Endodermal cell (in vitro differentiated cells): ENCODE measurements around the gene SSTR5. TPM values are rescaled to one million over a fixed set of nuclear protein-coding genes. Genes with fewer than 3 reads are reported as not detected.

ENCODE experiments used
- DNase-seq: peaks from one replicate; pipeline ENCODE4 v3.0.0-alpha.2; 2017
- H3K27ac ChIP-seq: 2 replicates; pipeline ENCODE4 v1.5.1; 2013; ENCODE audit warnings: mild to moderate bottlenecking, low read depth, low read length, moderate library complexity
- H3K27me3 ChIP-seq: 2 replicates; pipeline ENCODE4 v1.6.1; 2013; ENCODE audit warnings: mild to moderate bottlenecking, low read length, moderate library complexity; ENCODE audit not compliant: insufficient read depth, control insufficient read depth, poor library complexity, severe bottlenecking
- H3K36me3 ChIP-seq: 2 replicates; pipeline ENCODE4 v1.7.0; 2013; ENCODE audit warnings: mild to moderate bottlenecking, low read length, moderate library complexity; ENCODE audit not compliant: control insufficient read depth, insufficient read depth
- H3K4me1 ChIP-seq: one replicate; pipeline ENCODE4 v1.7.0; 2013; ENCODE audit warnings: low read length; ENCODE audit not compliant: control insufficient read depth, insufficient read depth
- H3K4me3 ChIP-seq: 2 replicates; pipeline ENCODE4 v1.5.1; 2013; ENCODE audit warnings: mild to moderate bottlenecking, low read length, moderate library complexity
- H3K9ac ChIP-seq: 2 replicates; pipeline ENCODE4 v1.6.1; 2013; ENCODE audit warnings: mild to moderate bottlenecking, low read length, moderate library complexity; ENCODE audit not compliant: poor library complexity, severe bottlenecking; ENCODE audit errors: extremely low read depth
- H3K9me3 ChIP-seq: 2 replicates; pipeline ENCODE4 v1.6.1; 2013; ENCODE audit warnings: mild to moderate bottlenecking, low read length, moderate library complexity; ENCODE audit not compliant: control insufficient read depth
- H3K27ac Mint-ChIP-seq: 2 replicates; pipeline ENCODE4 v1.8.0; 2020; ENCODE audit warnings: mixed read lengths
- H3K27me3 Mint-ChIP-seq: 2 replicates; pipeline ENCODE4 v1.8.0; 2021; ENCODE audit warnings: mild to moderate bottlenecking, mixed read lengths; ENCODE audit not compliant: insufficient read depth
- H3K36me3 Mint-ChIP-seq: 2 replicates; pipeline ENCODE4 v1.8.0; 2020; ENCODE audit warnings: low read depth, mixed read lengths
- H3K4me1 Mint-ChIP-seq: 2 replicates; pipeline ENCODE4 v1.8.0; 2020; ENCODE audit warnings: mixed read lengths
- H3K4me3 Mint-ChIP-seq: 2 replicates; pipeline ENCODE4 v1.8.0; 2020; ENCODE audit warnings: mild to moderate bottlenecking, moderate library complexity, mixed read lengths
- H3K9me3 Mint-ChIP-seq: 2 replicates; pipeline ENCODE4 v1.8.0; 2020; ENCODE audit warnings: mild to moderate bottlenecking, mixed read lengths
- WGBS, 2 experiments: methylation state at CpG; one replicate each; pipeline versions ENCODE4 v1.1.5 to v1.1.7; 2013; ENCODE audit warnings: missing lambda C conversion rate in 2 of 2, mixed read lengths in 1 of 2; ENCODE audit not compliant: insufficient coverage in 1 of 2, insufficient read length in 1 of 2; 5-methylcytosine and 5-hydroxymethylcytosine counted together
- total RNA-seq, 2 donors: library from RNA; stranded (reverse); fragmentation: NEBNext Ultra II Directional in 1 of 2; extraction: Animal tissue kit (Norgen Biotek cat#: 25700) in 1 of 2; gene quantifications; 2 replicates in 1 of 2; 3 replicates in 1 of 2; pipeline ENCODE4 v1.2.1, GENCODE V29; 2021
- TF ChIP-seq, protein P1 (sequence below): fragments of 200-600 bp; sonication (generic); conservative IDR thresholded peaks from 2 replicates; pipeline ENCODE4 v1.5.0; 2021; ENCODE audit warnings: antibody characterized with exemption, mild to moderate bottlenecking

Gene SSTR5
- total RNA-seq, 2 donors from 2014 or later = 0.64 to 1.3 TPM

DNA sequence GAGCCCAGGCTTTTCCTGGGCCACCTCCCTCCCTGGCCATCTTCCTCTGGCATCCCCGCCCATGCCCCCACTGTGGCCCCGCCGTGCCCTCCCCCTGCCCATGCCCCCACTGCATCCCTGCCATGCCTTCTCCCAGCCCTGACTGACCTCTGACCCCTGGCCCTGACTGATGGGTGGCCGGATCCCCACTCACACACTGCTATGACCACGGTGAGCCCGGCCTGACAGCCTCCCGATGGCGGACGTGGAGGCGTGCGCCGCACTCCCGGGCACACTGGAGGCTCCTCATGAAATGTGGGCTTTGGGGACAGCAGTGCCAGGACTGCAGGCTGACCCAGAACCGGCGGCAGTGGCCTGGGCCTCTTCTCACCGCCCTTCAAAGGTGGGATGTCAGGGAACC, 34.1 kb downstream of the SSTR5 start:
- Mint-ChIP-seq H3K9me3 (no peaks in the 10 kb centered on the region), H3K4me1 (peaks cover 2% of the 10 kb centered on the region), H3K27ac (no peak overlapping the region), H3K36me3 (no peaks in the 10 kb centered on the region), H3K27me3 (peaks cover 20% of the 10 kb centered on the region), H3K4me3 (no peak overlapping the region)
- no peak for DNase-seq
- Histone ChIP-seq H3K9ac (no peak overlapping the region), H3K4me1 (peaks cover 4% of the 10 kb centered on the region), H3K4me3 (no peak overlapping the region), H3K27me3 (peaks cover 4% of the 10 kb centered on the region), H3K27ac (no peak overlapping the region), H3K9me3 (no peaks in the 10 kb centered on the region), H3K36me3 (no peaks in the 10 kb centered on the region)
- 92 to 94% methylated on average over 5 to 16 of the region's 16 CpGs for WGBS, 2 experiments
- TF ChIP-seq, protein P1, sequence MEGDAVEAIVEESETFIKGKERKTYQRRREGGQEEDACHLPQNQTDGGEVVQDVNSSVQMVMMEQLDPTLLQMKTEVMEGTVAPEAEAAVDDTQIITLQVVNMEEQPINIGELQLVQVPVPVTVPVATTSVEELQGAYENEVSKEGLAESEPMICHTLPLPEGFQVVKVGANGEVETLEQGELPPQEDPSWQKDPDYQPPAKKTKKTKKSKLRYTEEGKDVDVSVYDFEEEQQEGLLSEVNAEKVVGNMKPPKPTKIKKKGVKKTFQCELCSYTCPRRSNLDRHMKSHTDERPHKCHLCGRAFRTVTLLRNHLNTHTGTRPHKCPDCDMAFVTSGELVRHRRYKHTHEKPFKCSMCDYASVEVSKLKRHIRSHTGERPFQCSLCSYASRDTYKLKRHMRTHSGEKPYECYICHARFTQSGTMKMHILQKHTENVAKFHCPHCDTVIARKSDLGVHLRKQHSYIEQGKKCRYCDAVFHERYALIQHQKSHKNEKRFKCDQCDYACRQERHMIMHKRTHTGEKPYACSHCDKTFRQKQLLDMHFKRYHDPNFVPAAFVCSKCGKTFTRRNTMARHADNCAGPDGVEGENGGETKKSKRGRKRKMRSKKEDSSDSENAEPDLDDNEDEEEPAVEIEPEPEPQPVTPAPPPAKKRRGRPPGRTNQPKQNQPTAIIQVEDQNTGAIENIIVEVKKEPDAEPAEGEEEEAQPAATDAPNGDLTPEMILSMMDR = no peak

DNA sequence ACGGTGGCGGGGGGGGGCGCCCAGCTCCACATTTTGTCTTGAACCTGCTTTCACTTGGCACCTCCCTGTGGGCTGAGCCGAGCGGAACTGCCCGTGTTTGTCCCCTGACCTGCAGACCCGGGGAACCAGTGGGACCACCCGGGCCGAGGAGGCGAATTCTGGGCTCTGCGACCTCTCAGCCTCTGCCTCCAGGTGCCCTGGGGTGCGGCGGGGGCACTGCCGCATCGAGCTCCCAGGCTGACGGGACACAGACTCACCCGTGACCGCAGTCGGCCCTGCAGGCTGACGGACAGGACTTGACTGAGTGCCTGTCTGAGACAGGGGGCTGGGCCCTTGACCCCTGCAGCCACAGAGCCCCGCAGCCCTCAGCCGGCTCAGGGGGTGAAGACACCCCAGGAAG, 34.6 kb downstream of the SSTR5 start:
- 83 to 87% methylated on average over 19 to 22 of the region's 22 CpGs for WGBS, 2 experiments
- no peak for DNase-seq
- no peak overlapping the region for H3K27ac ChIP-seq
- peaks cover 4% of the 10 kb centered on the region for H3K27me3 ChIP-seq
- H3K36me3 ChIP-seq = no peaks in the 10 kb centered on the region
- H3K27me3 Mint-ChIP-seq = peaks cover 21% of the 10 kb centered on the region
- TF ChIP-seq, protein P1 = no peak
- H3K36me3 Mint-ChIP-seq = no peaks in the 10 kb centered on the region
- no peak overlapping the region for H3K27ac Mint-ChIP-seq
- H3K9me3 Mint-ChIP-seq = no peaks in the 10 kb centered on the region
- peaks cover 4% of the 10 kb centered on the region for H3K4me1 ChIP-seq
- no peak overlapping the region for H3K4me3 Mint-ChIP-seq
- no peak overlapping the region for H3K4me3 ChIP-seq
- no peak overlapping the region for H3K9ac ChIP-seq
- H3K4me1 Mint-ChIP-seq = peaks cover 2% of the 10 kb centered on the region
- no peaks in the 10 kb centered on the region for H3K9me3 ChIP-seq

DNA sequence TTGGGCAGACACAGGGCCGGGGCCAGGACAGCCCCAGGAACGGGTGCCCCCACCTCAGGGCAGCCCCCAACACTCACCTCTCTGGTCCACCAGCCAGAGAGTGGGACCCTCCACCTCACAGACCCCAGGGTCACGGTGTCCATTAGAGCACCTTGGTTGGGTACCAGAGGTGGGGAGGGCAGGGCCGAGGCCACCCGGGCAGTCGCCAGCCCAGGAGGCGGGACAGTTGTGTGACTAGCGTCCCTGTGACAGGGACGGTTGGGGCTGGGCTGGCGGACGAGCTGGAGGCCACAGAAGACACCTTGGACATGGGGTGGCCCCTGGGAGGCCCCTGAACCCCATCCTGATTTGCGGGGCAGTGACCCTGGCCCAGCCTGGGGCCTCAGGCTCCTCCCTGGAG, 35.2 kb downstream of the SSTR5 start:
- Mint-ChIP-seq H3K4me3 (no peak overlapping the region), H3K9me3 (no peaks in the 10 kb centered on the region), H3K27me3 (peaks cover 26% of the 10 kb centered on the region), H3K4me1 (peaks cover 2% of the 10 kb centered on the region), H3K36me3 (no peaks in the 10 kb centered on the region), H3K27ac (no peak overlapping the region)
- H3K4me1 ChIP-seq = peaks cover 4% of the 10 kb centered on the region
- H3K4me3 ChIP-seq = no peak overlapping the region
- no peak overlapping the region for H3K27ac ChIP-seq
- TF ChIP-seq, protein P1 = no peak
- no peaks in the 10 kb centered on the region for H3K36me3 ChIP-seq
- H3K9me3 ChIP-seq = no peaks in the 10 kb centered on the region
- no peak overlapping the region for H3K9ac ChIP-seq
- 91 to 94% methylated on average over 4 to 12 of the region's 12 CpGs for WGBS, 2 experiments
- peaks cover 4% of the 10 kb centered on the region for H3K27me3 ChIP-seq
- DNase-seq = no peak
